Neutrophil (primary cell): Measurements from ENCODE around the gene KYAT1.
A peak's percentile ranks its signal among the peaks of the same experiment; 100 is the strongest.

Source experiments
- H3K27ac ChIP-seq: fragments of 200-600 bp; sonication (generic); 2 replicates; pipeline ENCODE4 v1.5.1; 2016; ENCODE audit warnings: mild to moderate bottlenecking, moderate library complexity
- H3K27me3 ChIP-seq: fragments of 200-600 bp; sonication (generic); 2 replicates; pipeline ENCODE4 v1.6.0; 2016; ENCODE audit warnings: mild to moderate bottlenecking
- H3K36me3 ChIP-seq: fragments of 200-600 bp; sonication (generic); 2 replicates; pipeline ENCODE4 v1.5.1; 2017
- H3K4me1 ChIP-seq, 2 experiments: fragments of 200-600 bp in 1 of 2; sonication (generic) in 1 of 2; 1 replicate in 1 of 2; 2 replicates in 1 of 2; pipeline versions ENCODE4 v1.5.1 to v1.6.1; 2013 to 2016; ENCODE audit warnings: low read depth in 1 of 2, low read length in 1 of 2, mild to moderate bottlenecking in 1 of 2, moderate library complexity in 1 of 2; ENCODE audit not compliant: control insufficient read depth in 1 of 2, insufficient read depth in 1 of 2
- H3K4me3 ChIP-seq, 2 experiments: fragments of 200-600 bp in 1 of 2; sonication (generic) in 1 of 2; 1 replicate in 1 of 2; 2 replicates in 1 of 2; pipeline ENCODE4 v1.5.1; 2013 to 2016; ENCODE audit warnings: low read depth in 1 of 2, low read length in 1 of 2, mild to moderate bottlenecking in 1 of 2, moderate library complexity in 1 of 2
- H3K9me3 ChIP-seq: fragments of 200-600 bp; sonication (generic); 2 replicates; pipeline ENCODE4 v1.5.1; 2016
- CTCF ChIP-seq: fragments of 200-600 bp; sonication (generic); IDR thresholded peaks from 2 replicates; pipeline ENCODE4 v1.5.1; 2016; ENCODE audit warnings: antibody characterized with exemption

The KYAT1 gene

DNA sequence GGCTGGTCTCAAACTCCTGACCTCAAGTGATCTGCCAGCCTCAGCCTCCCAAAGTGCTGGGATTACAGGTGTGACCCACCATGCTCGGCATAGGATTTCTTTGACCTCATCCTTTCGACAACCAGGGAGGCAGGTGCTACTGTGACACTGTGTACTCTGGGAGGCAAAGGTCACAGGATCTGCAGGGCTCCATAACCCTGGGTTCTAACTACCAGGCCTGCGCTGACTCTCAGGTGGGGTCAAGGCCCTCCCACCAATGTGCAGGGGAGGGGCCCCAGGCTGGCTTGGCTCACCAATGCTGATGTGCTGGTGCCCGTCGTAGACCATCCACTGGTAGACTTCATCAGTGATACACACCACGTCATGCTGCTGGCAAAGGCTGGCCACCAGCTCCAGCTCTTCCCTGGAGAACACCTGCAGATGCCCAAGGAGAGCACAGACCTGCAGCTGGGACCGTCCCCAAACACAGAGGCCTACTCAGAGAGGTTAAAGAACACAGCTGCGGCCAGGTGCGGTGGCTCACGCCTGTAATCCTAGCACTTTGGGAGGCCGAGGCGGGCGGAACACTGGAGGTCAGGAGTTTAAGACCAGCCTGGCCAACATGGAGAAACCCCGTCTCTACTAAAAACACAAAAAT is 45.1 kb downstream of the KYAT1 start:
- Histone ChIP-seq H3K27ac (no peak overlapping the region), H3K9me3 (no peaks in the 10 kb centered on the region), H3K4me3 (no peak overlapping the region), H3K4me1 (no peaks in the 10 kb centered on the region), H3K36me3 (peaks cover 9% of the 10 kb centered on the region), H3K27me3 (no peaks in the 10 kb centered on the region)
- no peak for TF ChIP-seq CTCF

DNA sequence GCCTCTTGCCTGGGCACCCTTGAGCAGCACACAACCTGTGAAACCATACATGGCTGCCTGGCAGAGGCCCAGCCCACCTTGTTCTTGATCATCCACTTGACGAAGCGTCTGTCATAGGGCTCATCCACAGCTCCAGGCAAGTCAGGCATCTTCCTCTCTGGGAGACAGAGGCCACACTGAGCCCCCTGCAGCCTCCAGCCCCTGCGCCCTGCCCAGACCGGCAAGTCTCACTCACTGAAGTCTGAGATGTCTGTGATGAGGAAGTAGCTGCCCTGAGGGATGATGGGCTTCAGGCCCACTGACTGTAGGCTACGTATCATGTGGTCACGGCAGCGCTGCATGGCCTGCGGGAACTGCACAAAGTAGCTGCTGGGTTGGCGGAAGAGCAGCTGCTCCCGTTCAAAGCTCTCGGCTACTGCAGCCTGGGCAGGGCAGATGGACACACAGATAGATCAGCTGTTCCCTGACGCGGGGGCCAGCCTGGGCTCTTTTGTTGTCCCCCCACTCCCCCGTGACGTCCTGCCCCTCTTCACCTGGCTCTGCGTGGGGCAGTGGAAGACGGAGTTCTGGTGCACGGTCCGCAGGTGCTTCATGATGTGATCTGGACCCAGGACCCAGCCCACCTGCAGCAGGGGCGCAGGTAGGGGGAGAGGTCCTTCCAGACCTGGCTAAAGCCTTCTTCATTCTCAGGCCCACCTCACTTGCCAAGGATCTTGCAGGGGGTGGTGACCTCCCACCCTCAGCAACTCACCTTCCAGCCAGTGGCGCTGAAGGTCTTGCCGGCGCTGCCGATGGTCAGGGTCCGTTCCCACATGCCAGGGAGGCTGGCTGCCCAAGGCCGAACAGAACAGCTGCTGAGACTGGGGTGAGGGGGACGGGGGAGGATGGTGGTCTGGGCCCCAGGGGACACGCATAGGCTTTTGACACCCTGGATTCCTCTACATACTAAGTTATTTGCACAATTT is 46.2 kb downstream of the KYAT1 start:
- Histone ChIP-seq H3K4me3 (no peak overlapping the region), H3K4me1 (no peaks in the 10 kb centered on the region), H3K27me3 (no peaks in the 10 kb centered on the region), H3K36me3 (peaks cover 9% of the 10 kb centered on the region), H3K27ac (no peak overlapping the region), H3K9me3 (no peaks in the 10 kb centered on the region)
- no peak for TF ChIP-seq CTCF

GRCh38 chr9:128833696-128834095 is 48.1 kb downstream of the KYAT1 start:
- H3K4me3 ChIP-seq: no peak overlapping the region
- peaks cover 9% of the 10 kb centered on the region for H3K36me3 ChIP-seq
- no peak for TF ChIP-seq CTCF
- H3K27ac ChIP-seq: no peak overlapping the region
- H3K4me1 ChIP-seq: peaks cover 12 to 17% of the 10 kb centered on the region in 2 experiments
- H3K27me3 ChIP-seq: no peaks in the 10 kb centered on the region
- no peaks in the 10 kb centered on the region for H3K9me3 ChIP-seq

GRCh38 chr9:128829477-128830251 is 52.1 kb downstream of the KYAT1 start, which contains the start of gene SPOUT1:
Gene SPOUT1 (minus strand): TSS chr9:128829794. CDS start chr9:128829780, 14 bp downstream.
- H3K36me3 ChIP-seq: peaks cover 26% of the 10 kb centered on the region
- peak; percentile 39 for TF ChIP-seq CTCF
- no peaks in the 10 kb centered on the region for H3K27me3 ChIP-seq
- H3K27ac ChIP-seq: peak within 1 kb of the TSS; percentile 20
- H3K4me3 ChIP-seq: peak within 1 kb of the TSS; percentile 85 to 88
- H3K4me1 ChIP-seq: peaks cover 12 to 20% of the 10 kb centered on the region in 2 experiments
- no peaks in the 10 kb centered on the region for H3K9me3 ChIP-seq

GRCh38 chr9:128828719-128829452 is 52.9 kb downstream of the KYAT1 start:
- peaks cover 12 to 20% of the 10 kb centered on the region in 2 experiments for H3K4me1 ChIP-seq
- H3K27ac ChIP-seq: peak overlapping the region; percentile 20
- no peaks in the 10 kb centered on the region for H3K9me3 ChIP-seq
- peak overlapping the region; percentile 85 to 88 for H3K4me3 ChIP-seq
- TF ChIP-seq CTCF: no peak
- no peaks in the 10 kb centered on the region for H3K27me3 ChIP-seq
- H3K36me3 ChIP-seq: peaks cover 33% of the 10 kb centered on the region
